Naive B cell (primary cell): Measurements from ENCODE around the gene PROK1. TPM values are rescaled to one million over a fixed set of nuclear protein-coding genes. Genes with fewer than 3 reads are reported as not detected.
"Not testable (repeated sequence)": the region's sequence is repeated elsewhere in the genome, so short reads cannot be mapped to it uniquely, and the experiment has no call there.

Experiments used
- ATAC-seq, 2 donors: fragments of 150-1000 bp; cut with Tn5 transposase; 2 replicates each; pipeline ENCODE4 v1.10.0; 2021; ENCODE audit warnings: low read depth in 2 of 2, mild to moderate bottlenecking in 2 of 2, moderate library complexity in 2 of 2
- DNase-seq: peaks from one replicate; pipeline ENCODE4 v3.0.0; 2022
- H3K27ac Mint-ChIP-seq, 6 donors: one replicate each; pipeline ENCODE4 v1.8.0; 2020 to 2022; ENCODE audit warnings: mild to moderate bottlenecking in 6 of 6, mixed read lengths in 6 of 6, moderate library complexity in 5 of 6, inconsistent platforms in 2 of 6
- H3K27me3 Mint-ChIP-seq, 3 donors: one replicate each; pipeline ENCODE4 v1.8.0; 2021 to 2022; ENCODE audit warnings: mixed read lengths in 3 of 3, mild to moderate bottlenecking in 1 of 3
- H3K36me3 Mint-ChIP-seq, 2 donors: one replicate each; pipeline ENCODE4 v1.8.0; 2020 to 2022; ENCODE audit warnings: mixed read lengths in 2 of 2, inconsistent platforms in 1 of 2, mild to moderate bottlenecking in 1 of 2
- H3K4me1 Mint-ChIP-seq, 3 donors: one replicate each; pipeline ENCODE4 v1.8.0; 2020 to 2022; ENCODE audit warnings: mixed read lengths in 3 of 3, inconsistent platforms in 1 of 3, mild to moderate bottlenecking in 1 of 3, moderate library complexity in 1 of 3
- H3K4me3 Mint-ChIP-seq, 8 donors: one replicate each; pipeline ENCODE4 v1.8.0; 2020 to 2022; ENCODE audit warnings: mild to moderate bottlenecking in 8 of 8, mixed read lengths in 8 of 8, moderate library complexity in 8 of 8, inconsistent platforms in 2 of 8
- H3K9me3 Mint-ChIP-seq, 7 donors: one replicate each; pipeline ENCODE4 v1.8.0; 2020 to 2022; ENCODE audit warnings: mixed read lengths in 7 of 7, mild to moderate bottlenecking in 5 of 7, inconsistent platforms in 2 of 7, moderate library complexity in 1 of 7
- polyA plus RNA-seq, 6 donors: library from polyadenylated mRNA; unstranded; fragments of 300-500 nt; fragmentation: Illumina TruSeq; gene quantifications; one replicate each; pipeline ENCODE4 v1.2.3, GENCODE V29; 2021; ENCODE audit warnings: low read depth in 6 of 6

The PROK1 gene
- polyA plus RNA-seq, 6 donors from 2014 or later: 0.21 to 0.71 TPM; not detected in 4

DNA sequence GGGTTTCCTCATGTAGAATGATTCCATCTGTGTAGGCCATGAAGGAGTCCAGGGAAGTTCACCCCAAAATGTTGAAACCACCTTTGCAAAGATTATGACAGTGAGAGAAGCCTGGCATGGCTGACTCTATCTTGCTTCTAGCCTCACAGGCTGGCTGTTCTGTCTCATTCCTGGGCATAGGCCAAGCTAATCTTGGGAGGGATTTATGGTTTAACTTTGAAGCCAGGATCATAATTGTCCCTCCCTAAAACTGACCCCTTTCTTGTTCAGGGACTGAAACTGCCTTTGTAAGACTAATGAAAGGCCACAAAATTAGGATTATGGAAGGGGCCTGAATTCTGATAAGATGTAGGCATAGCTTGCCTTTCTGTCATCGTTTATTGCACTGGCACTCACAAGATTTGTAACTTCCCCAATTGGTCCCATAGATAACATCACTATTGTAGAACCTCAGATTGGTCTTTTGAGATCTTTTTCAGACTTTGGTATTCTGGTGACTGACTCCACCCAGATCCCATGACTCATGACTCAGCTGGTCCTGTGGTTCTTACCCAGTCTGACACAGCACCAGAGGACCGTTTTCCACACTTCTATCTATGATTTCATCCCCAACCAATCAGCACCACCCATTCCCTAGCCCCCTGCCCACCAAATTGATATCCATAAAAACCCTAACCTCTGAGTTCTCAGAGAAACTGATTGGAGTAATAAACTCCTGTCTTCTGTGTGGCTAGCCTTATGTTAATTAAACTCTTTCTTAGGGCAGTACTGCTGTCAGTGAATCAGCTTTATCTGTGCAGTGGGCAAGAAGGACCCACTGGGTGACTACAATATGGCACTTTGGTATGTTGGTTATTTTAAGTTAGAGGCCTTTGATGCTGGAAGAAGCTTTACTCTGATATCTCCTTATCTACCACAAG, 29.8 kb upstream of the PROK1 start:
- peaks cover 0 to 11% of the 10 kb centered on the region in 2 donors for H3K36me3 Mint-ChIP-seq

GRCh38 chr1:110424699-110425611, 26.0 kb upstream of the PROK1 start:
- H3K4me3 Mint-ChIP-seq: no peak overlapping the region
- no peaks in the 10 kb centered on the region for H3K4me1 Mint-ChIP-seq
- peak overlapping the region in 1 of 6 donors; percentile 64 for H3K27ac Mint-ChIP-seq

More for the DNA sequence above, 29.8 kb upstream of the PROK1 start:
- no peak overlapping the region for H3K27ac Mint-ChIP-seq
- H3K4me3 Mint-ChIP-seq: no peak overlapping the region
- peaks cover 5 to 15% (median 8%) of the 10 kb centered on the region in 3 donors for H3K27me3 Mint-ChIP-seq
- DNase-seq (no peak), ATAC-seq (no peak)
- H3K4me1 Mint-ChIP-seq: no peaks in the 10 kb centered on the region
- H3K9me3 Mint-ChIP-seq: peaks cover 0 to 9% (median 4%) of the 10 kb centered on the region in 7 donors

GRCh38 chr1:110425612-110426152, 25.3 kb upstream of the PROK1 start:
- H3K4me1 Mint-ChIP-seq: no peaks in the 10 kb centered on the region
- DNase-seq: no peak
- peaks cover 0 to 9% (median 4%) of the 10 kb centered on the region in 7 donors for H3K9me3 Mint-ChIP-seq
- H3K36me3 Mint-ChIP-seq: peaks cover 0 to 11% of the 10 kb centered on the region in 2 donors
- H3K4me3 Mint-ChIP-seq: no peak overlapping the region
- H3K27ac Mint-ChIP-seq: no peak overlapping the region
- ATAC-seq: no peak
- peaks cover 5 to 25% (median 18%) of the 10 kb centered on the region in 3 donors for H3K27me3 Mint-ChIP-seq

More at GRCh38 chr1:110424699-110425611, 26.0 kb upstream of the PROK1 start:
- Mint-ChIP-seq H3K9me3 (peaks cover 0 to 9% (median 4%) of the 10 kb centered on the region in 7 donors), H3K36me3 (peaks cover 0 to 11% of the 10 kb centered on the region in 2 donors), H3K27me3 (peaks cover 5 to 17% (median 11%) of the 10 kb centered on the region in 3 donors)
- ATAC-seq (no peak), DNase-seq (no peak)

DNA sequence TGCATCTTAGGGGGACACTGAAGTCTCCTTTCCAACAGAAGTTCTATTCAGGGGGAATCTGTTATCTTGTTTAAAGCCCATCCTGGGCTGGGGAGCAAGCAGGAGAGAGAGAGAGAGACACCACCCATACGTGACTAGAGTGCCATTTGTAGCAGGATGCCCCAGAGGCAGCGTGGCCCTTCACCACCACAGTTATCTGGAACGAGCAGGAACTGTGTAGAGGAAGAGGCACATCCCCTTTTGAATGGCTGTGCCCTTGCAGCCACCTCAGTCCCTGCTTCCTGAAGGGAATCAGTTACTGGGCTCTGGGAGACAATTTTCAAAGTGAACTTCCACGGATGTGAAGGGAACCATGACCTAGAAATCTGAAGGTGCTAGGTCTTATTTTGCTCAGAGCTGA, 24.1 kb upstream of the PROK1 start:
- peaks cover 0 to 2% (median 0%) of the 10 kb centered on the region in 7 donors for H3K9me3 Mint-ChIP-seq
- H3K27ac Mint-ChIP-seq: peak overlapping the region in 1 of 6 donors; percentile 11
- peaks cover 5 to 36% (median 30%) of the 10 kb centered on the region in 3 donors for H3K27me3 Mint-ChIP-seq
- H3K4me1 Mint-ChIP-seq: no peaks in the 10 kb centered on the region
- H3K4me3 Mint-ChIP-seq: no peak overlapping the region
- DNase-seq (no peak), ATAC-seq (no peak)
- peaks cover 0 to 4% of the 10 kb centered on the region in 2 donors for H3K36me3 Mint-ChIP-seq

DNA sequence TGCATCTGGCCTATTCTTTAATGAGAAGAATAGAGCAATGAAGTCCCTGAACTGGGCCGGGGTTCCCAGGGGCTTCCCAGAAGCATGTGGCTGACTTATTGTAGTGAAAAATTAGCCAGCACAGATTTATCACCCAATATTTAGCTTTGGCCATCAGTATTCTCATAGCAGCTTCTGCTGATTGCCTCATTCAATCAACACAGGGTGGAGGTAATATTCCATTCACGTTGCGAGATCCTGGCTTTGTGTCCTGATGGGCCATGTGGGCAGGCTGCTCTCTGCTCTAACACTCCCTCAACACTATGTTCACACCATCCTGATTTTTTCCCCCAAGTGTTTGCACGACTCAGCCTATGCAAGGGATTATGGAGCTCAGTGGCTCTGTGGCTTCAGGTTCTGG, 22.0 kb upstream of the PROK1 start:
- Mint-ChIP-seq H3K27me3 (peaks cover under 1 to 41% (median 30%) of the 10 kb centered on the region in 3 donors), H3K27ac (peak overlapping the region in 1 of 6 donors; percentile 7), H3K36me3 (no peaks in the 10 kb centered on the region), H3K9me3 (no peaks in the 10 kb centered on the region), H3K4me3 (peak overlapping the region in 1 of 8 donors; percentile 29), H3K4me1 (no peaks in the 10 kb centered on the region)
- DNase-seq (no peak), ATAC-seq (no peak)

DNA sequence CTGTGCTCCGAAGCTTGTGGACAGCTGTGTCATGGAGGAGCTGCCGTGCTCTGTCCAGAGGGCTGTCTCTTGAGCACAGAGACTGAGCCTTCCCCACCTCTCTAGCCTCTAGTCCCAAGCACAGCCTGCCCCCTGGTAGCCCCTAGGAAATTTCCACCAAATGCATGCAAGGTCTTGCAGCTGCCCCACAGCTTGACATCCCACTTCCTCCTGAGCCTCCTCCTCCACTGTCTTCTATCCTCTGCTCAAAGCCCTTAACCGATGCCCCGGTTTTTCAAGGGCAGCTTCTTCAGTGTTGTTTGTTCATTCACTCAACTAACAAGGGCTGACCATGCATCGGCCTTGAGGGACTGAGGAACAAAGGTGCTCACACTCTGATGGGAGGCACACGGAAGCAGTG, 20.6 kb upstream of the PROK1 start:
- H3K36me3 Mint-ChIP-seq: no peaks in the 10 kb centered on the region
- H3K27ac Mint-ChIP-seq: no peak overlapping the region
- no peaks in the 10 kb centered on the region for H3K9me3 Mint-ChIP-seq
- no peaks in the 10 kb centered on the region for H3K4me1 Mint-ChIP-seq
- no peak overlapping the region for H3K4me3 Mint-ChIP-seq
- H3K27me3 Mint-ChIP-seq: peaks cover 0 to 42% (median 27%) of the 10 kb centered on the region in 3 donors
- DNase-seq (no peak), ATAC-seq (no peak)

DNA sequence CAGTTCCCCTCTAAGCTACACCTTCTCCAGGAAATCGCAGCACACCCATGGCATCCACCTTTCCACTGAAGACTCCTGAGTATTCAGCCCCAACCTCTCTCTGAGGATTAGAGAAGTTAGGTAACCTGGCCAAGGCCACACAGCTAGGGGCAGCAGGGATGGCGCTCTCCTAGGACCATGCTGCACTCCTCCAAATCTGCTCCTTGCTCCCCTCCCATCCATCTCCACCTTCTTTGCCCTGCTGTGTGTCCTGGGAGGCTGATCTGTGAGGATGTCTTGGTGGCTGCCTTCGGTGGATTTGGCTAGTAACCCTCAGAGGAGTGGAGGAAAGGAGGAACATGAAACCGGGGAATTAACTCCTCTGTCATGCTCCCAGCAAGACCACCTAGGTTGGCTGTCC, 20.0 kb upstream of the PROK1 start:
- Mint-ChIP-seq H3K27ac (no peak overlapping the region), H3K4me3 (no peak overlapping the region), H3K9me3 (no peaks in the 10 kb centered on the region), H3K36me3 (no peaks in the 10 kb centered on the region), H3K27me3 (peaks cover 1 to 41% (median 27%) of the 10 kb centered on the region in 3 donors), H3K4me1 (no peaks in the 10 kb centered on the region)
- ATAC-seq (no peak), DNase-seq (no peak)

DNA sequence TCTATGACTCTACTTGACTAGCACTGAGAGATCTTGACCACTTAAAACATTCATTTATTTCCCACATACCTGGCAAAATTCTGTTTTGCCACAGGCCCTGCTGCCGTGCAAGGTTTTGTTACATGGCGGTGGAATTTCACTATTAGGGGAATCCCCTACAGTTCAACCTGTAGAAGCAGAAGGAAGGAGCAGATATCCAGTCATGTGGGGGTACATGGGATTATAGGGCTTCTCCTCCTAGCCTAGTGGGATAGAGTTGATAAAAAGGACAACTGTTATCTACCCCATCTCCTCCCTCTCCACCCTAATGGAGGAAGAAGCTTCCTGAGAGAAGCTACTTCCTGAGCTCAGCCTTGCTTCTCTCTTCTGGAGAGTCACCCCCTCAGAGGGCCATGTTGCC, 17.7 kb upstream of the PROK1 start:
- no peak for DNase-seq
- no peak overlapping the region for H3K27ac Mint-ChIP-seq

GRCh38 chr1:110433803-110434202, 17.1 kb upstream of the PROK1 start:
- ATAC-seq (no peak), DNase-seq (no peak)
- peaks cover 10 to 55% (median 36%) of the 10 kb centered on the region in 3 donors for H3K27me3 Mint-ChIP-seq
- H3K9me3 Mint-ChIP-seq: no peaks in the 10 kb centered on the region
- H3K36me3 Mint-ChIP-seq: no peaks in the 10 kb centered on the region
- H3K4me1 Mint-ChIP-seq: no peaks in the 10 kb centered on the region
- H3K27ac Mint-ChIP-seq: peak overlapping the region in 1 of 6 donors; percentile 42
- H3K4me3 Mint-ChIP-seq: no peak overlapping the region

More for the DNA sequence above, 17.7 kb upstream of the PROK1 start:
- Mint-ChIP-seq H3K36me3 (no peaks in the 10 kb centered on the region), H3K4me3 (no peak overlapping the region), H3K4me1 (no peaks in the 10 kb centered on the region), H3K9me3 (no peaks in the 10 kb centered on the region), H3K27me3 (peaks cover 5 to 49% (median 34%) of the 10 kb centered on the region in 3 donors)
- no peak for ATAC-seq

DNA sequence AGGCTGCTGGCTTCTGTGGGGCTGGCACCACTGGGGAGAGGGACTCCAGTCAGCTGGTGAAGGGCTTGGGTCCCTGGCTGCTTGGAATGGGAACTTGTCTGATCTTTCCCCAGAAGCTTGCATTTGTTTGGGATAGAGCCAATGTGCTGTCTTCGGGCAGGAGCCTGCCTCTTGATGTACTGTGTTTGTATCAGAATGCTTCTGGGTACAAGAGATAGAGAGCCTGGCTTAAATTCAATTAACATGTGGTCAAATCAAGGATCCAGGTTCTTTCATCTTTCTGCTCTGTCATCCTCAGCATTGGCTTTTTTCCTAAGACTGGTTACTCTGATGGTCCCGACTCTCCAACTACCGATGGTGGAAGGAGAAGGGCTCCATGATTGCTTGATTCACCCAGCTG, 16.0 kb upstream of the PROK1 start:
- no peak for DNase-seq

DNA sequence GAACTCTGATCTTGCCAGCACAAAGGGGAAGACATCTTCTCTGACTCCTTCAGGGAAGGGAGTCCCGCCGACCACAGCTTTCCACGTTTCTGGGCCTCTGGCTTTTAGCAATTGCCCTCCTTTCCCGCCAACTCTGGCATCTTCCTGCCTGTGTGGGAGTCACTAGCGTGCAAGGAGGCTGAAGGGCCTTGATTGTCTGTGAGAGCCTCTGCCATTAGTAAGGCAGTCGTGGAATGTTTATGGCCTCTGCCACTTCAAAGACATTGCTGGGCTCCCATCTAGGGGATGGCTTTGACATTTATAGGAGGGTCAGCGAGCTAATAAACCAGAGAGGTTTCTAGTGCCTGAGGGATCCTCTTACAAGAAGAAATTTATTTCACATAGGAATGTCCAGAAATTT, 14.3 kb upstream of the PROK1 start:
- DNase-seq: no peak
- Mint-ChIP-seq H3K27ac (no peak overlapping the region), H3K27me3 (peaks cover 14 to 52% (median 29%) of the 10 kb centered on the region in 3 donors), H3K4me1 (no peaks in the 10 kb centered on the region), H3K4me3 (no peak overlapping the region), H3K36me3 (no peaks in the 10 kb centered on the region), H3K9me3 (no peaks in the 10 kb centered on the region)
- no peak for ATAC-seq

More for the DNA sequence above, 16.0 kb upstream of the PROK1 start:
- H3K36me3 Mint-ChIP-seq: no peaks in the 10 kb centered on the region
- H3K27ac Mint-ChIP-seq: no peak overlapping the region
- H3K4me1 Mint-ChIP-seq: no peaks in the 10 kb centered on the region
- peaks cover 14 to 64% (median 41%) of the 10 kb centered on the region in 3 donors for H3K27me3 Mint-ChIP-seq
- no peak overlapping the region for H3K4me3 Mint-ChIP-seq
- no peaks in the 10 kb centered on the region for H3K9me3 Mint-ChIP-seq
- no peak for ATAC-seq

DNA sequence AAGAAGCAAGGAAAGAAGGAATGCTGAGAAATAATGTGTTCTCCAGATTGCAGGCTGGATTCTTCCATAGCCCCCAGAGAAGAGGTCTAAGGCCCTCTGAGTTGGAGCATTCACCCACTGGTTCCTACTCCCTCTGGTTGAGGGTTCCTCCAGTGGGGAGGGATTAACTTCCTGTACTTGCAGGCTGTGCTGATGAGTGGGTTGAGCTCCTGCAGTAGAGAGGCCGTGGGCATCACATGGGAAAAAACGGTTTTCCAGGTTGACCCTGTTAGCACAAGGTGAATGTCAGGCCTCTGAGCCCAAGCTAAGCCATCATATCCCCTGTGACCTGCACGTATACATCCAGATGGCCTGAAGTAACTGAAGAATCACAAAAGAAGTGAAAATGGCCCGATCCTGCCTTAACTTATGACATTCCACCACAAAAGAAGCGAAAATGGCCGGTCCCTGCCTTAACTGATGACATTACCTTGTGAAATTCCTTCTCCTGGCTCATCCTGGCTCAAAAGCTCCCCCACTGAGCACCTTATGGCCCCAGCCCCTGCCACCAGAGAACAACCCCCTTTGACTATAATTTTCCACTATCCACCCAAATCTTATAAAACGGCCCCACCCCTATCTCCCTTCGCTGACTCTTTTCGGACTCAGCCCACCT, 13.2 kb upstream of the PROK1 start:
- DNase-seq, H3K36me3 Mint-ChIP-seq, H3K4me1 Mint-ChIP-seq, H3K9me3 Mint-ChIP-seq, ATAC-seq, H3K4me3 Mint-ChIP-seq: not testable (repeated sequence)
- H3K27ac Mint-ChIP-seq: peak overlapping the region in 2 of 6 donors; percentile 12 to 56
- peaks cover 14 to 51% (median 26%) of the 10 kb centered on the region in 3 donors for H3K27me3 Mint-ChIP-seq
